Measurements from ENCODE around the gene PRM1. TPM values are rescaled to one million over a fixed set of nuclear protein-coding genes. Genes with fewer than 3 reads are reported as not detected.

PRM1 gene
- total and polyA plus RNA-seq, 2 of the 4 experiments (the other 2 are of a cell fraction): not detected

GRCh38 chr16:11308493-11309283 is 27.6 kb upstream of the PRM1 start:
- no peak overlapping the region for H3K14ac ChIP-seq (replicated peaks; ENCODE audit: low read depth, low read length)
- intact Hi-C loops (cut with micrococcal nuclease) (no loop called here), in situ Hi-C loops (cut with MboI; ENCODE audit: low sequenced_read_pairs) (loop anchor here (5.0 kb wide), 1 partner anchor 46 kb away; no protein-coding TSS in a partner anchor), dilution Hi-C loops (cut with HindIII; ENCODE audit: low sequenced_read_pairs, unreplicated experiment) (no loop called here)
- ChIA-PET POLR2A (ENCODE audit: unreplicated experiment) (no interaction called here), CTCF (no interaction called here)
- H3K4ac ChIP-seq (ENCODE audit: low read depth, low read length): no peak overlapping the region
- TF ChIP-seq BHLHE40 (IDR thresholded peaks at IDR 0.05; ENCODE audit: low read depth, low read length): no peak
- no peak for TF ChIP-seq RFX5 (IDR thresholded peaks at IDR 0.05; ENCODE audit: low read depth, low read length)
- no peak for TF ChIP-seq SMC3 (IDR thresholded peaks at IDR 0.05; ENCODE audit: low read depth, low read length)
- no peak for TF ChIP-seq MAFK (IDR thresholded peaks at IDR 0.05; ENCODE audit: low read depth, low read length)
- no peak for TF ChIP-seq MXI1 (IDR thresholded peaks at IDR 0.05; ENCODE audit: borderline replicate concordance, low read depth, low read length)
- no peak for TF ChIP-seq USF2 (IDR thresholded peaks at IDR 0.05; ENCODE audit: low read depth, low read length)
- no peak for TF ChIP-seq CTCF (conservative IDR thresholded peaks at IDR 0.05; ENCODE audit: low read depth, low read length)
- no peak for TF ChIP-seq RCOR1 (IDR thresholded peaks at IDR 0.05; ENCODE audit: insufficient replicate concordance, low read length)
- peaks cover 16% of the 10 kb centered on the region for H3K9me1 ChIP-seq (ENCODE audit: insufficient read depth, low read length)
- no peak overlapping the region for H2BK15ac ChIP-seq (ENCODE audit: low read depth, low read length)
- H3K18ac ChIP-seq (ENCODE audit: low read depth, low read length): no peak overlapping the region
- H4K5ac ChIP-seq (ENCODE audit: low read depth, low read length): no peak overlapping the region
- no peaks in the 10 kb centered on the region for H3K36me3 ChIP-seq (ENCODE audit: control insufficient read depth, insufficient read depth, low read length)
- no peak overlapping the region for H3K56ac ChIP-seq (ENCODE audit: extremely low read depth, insufficient read depth, low read length)
- BruUV-seq (replicated peaks): no TSS peak
- H2BK20ac ChIP-seq (ENCODE audit: low read depth, low read length): no peak overlapping the region
- H3K4me2 ChIP-seq (ENCODE audit: low read depth, low read length): no peak overlapping the region
- no peaks in the 10 kb centered on the region for H3K9me3 ChIP-seq (ENCODE audit: control insufficient read depth, insufficient read depth, low read length)
- H2AK5ac ChIP-seq (ENCODE audit: low read depth, low read length): no peak overlapping the region
- no peak overlapping the region for H3K27ac ChIP-seq (ENCODE audit: insufficient read depth, low read length)
- no peak overlapping the region for H3K9ac ChIP-seq (ENCODE audit: low read depth, low read length)
- ATAC-seq (ENCODE audit: low read depth) (no peak), DNase-seq (no peak)
- no peak overlapping the region for H2BK120ac ChIP-seq (ENCODE audit: low read depth, low read length)
- WGBS, 2 experiments (ENCODE audit: extremely low coverage in 2 of 2, insufficient read length in 1 of 2): 71% methylated on average over 5 of the region's 15 CpGs; no CpG with 5 or more reads in 1 of the 2 experiments
- H4K8ac ChIP-seq (ENCODE audit: low read depth in 2 of 2, low read length in 2 of 2): no peak overlapping the region
- H2AK9ac ChIP-seq (replicated peaks; ENCODE audit: low read depth, low read length, poor library complexity): no peak overlapping the region
- peaks cover 16% of the 10 kb centered on the region for H3K4me1 ChIP-seq (ENCODE audit: control insufficient read depth, insufficient read depth, low read length)
- H3K4me3 ChIP-seq (ENCODE audit: insufficient read depth, low read depth, low read length): no peak overlapping the region
- H3K23ac ChIP-seq (ENCODE audit: low read depth, low read length): no peak overlapping the region
- peaks cover 0 to 5% of the 10 kb centered on the region in 2 experiments; a peak in 2 of 4 replicates for H3K79me1 ChIP-seq (ENCODE audit: low read depth in 1 of 2, low read length in 2 of 2)
- no peaks in the 10 kb centered on the region for H4K20me1 ChIP-seq (ENCODE audit: insufficient read depth, low read length)
- no peak overlapping the region for H4K91ac ChIP-seq (ENCODE audit: insufficient read depth, low read depth, low read length)
- no peaks in the 10 kb centered on the region for H3K27me3 ChIP-seq (ENCODE audit: control insufficient read depth, insufficient read depth, low read length)
- no peak overlapping the region for H2AFZ ChIP-seq (replicated peaks; ENCODE audit: low read length, poor library complexity)
- H2BK5ac ChIP-seq (ENCODE audit: low read depth, low read length, poor library complexity, severe bottlenecking): no peak overlapping the region
